OCI-LY7 (cell line): Measurements from ENCODE around the gene PCDHGA7. TPM values are rescaled to one million over a fixed set of nuclear protein-coding genes. Genes with fewer than 3 reads are reported as not detected.
A peak's percentile ranks its signal among the peaks of the same experiment; 100 is the strongest.

Experiments
- BruUV-seq: library from RNA; stranded (reverse); fragments of 400-500 nt; replicated peaks from 2 replicates; lab custom pipeline; 2021; lab: Mats Ljungman, UMichigan
- CTCF ChIA-PET: fragments of 300-600 bp; sonication (Branson Sonifier 250); formaldehyde crosslinking; loops from one replicate; lab custom pipeline; 2022; ENCODE audit warnings: antibody characterized with exemption; ENCODE audit not compliant: unreplicated experiment; lab: Charles Lee
- POLR2A ChIA-PET: fragments of 300-600 bp; sonication (Branson Sonifier 250); formaldehyde crosslinking; loops from one replicate; lab custom pipeline; 2022; ENCODE audit warnings: antibody characterized with exemption; lab: Charles Lee
- DNase-seq: peaks from one replicate; pipeline ENCODE4 v3.0.0-alpha.2; 2015; ENCODE audit warnings: low spot score
- H2AFZ ChIP-seq: fragments of 200-600 bp; sonication (generic), shearing (Covaris generic); 2 replicates; pipeline ENCODE4 v1.6.1; 2014; ENCODE audit warnings: mild to moderate bottlenecking, antibody characterized with exemption, low read length, moderate library complexity
- H3K27ac ChIP-seq: fragments of 200-600 bp; sonication (generic); 2 replicates; pipeline ENCODE4 v1.5.1; 2014; ENCODE audit warnings: mixed run types, low read depth, mild to moderate bottlenecking, moderate library complexity, low read length, inconsistent platforms; ENCODE audit not compliant: poor library complexity, severe bottlenecking
- H3K36me3 ChIP-seq: fragments of 200-600 bp; sonication (generic); 2 replicates; pipeline ENCODE4 v1.6.1; 2014; ENCODE audit warnings: mild to moderate bottlenecking, antibody characterized with exemption, low read length, moderate library complexity, mixed read lengths; ENCODE audit not compliant: insufficient read depth
- H3K4me1 ChIP-seq: fragments of 200-600 bp; sonication (generic); 2 replicates; pipeline ENCODE4 v1.5.1; 2014; ENCODE audit warnings: mild to moderate bottlenecking, low read length; ENCODE audit not compliant: insufficient read depth, poor library complexity, severe bottlenecking
- H3K4me2 ChIP-seq: fragments of 200-600 bp; sonication (generic); 2 replicates; pipeline ENCODE4 v1.6.1; 2014; ENCODE audit warnings: mild to moderate bottlenecking, low read length
- H3K4me3 ChIP-seq: fragments of 200-600 bp; sonication (generic); 2 replicates; pipeline ENCODE4 v1.5.1; 2014; ENCODE audit warnings: mild to moderate bottlenecking, low read depth, low read length; ENCODE audit not compliant: poor library complexity, severe bottlenecking
- H3K79me2 ChIP-seq: fragments of 200-600 bp; sonication (generic); 2 replicates; pipeline ENCODE4 v1.6.1; 2016; ENCODE audit warnings: low read depth, mild to moderate bottlenecking, low read length, moderate library complexity, mixed read lengths; ENCODE audit not compliant: insufficient read depth
- H3K9me2 ChIP-seq: fragments of 200-600 bp; sonication (generic); 2 replicates; pipeline ENCODE4 v1.6.1; 2016; ENCODE audit warnings: mild to moderate bottlenecking, low read length, mixed read lengths; ENCODE audit not compliant: insufficient read depth
- H3K9me3 ChIP-seq: fragments of 200-600 bp; sonication (generic); 2 replicates; pipeline ENCODE4 v1.6.1; 2014; ENCODE audit warnings: mild to moderate bottlenecking, mixed run types, low read length, mixed read lengths
- H4K20me1 ChIP-seq: fragments of 200-600 bp; sonication (generic); 2 replicates; pipeline ENCODE4 v1.6.1; 2014; ENCODE audit warnings: mild to moderate bottlenecking, antibody characterized with exemption, low read length, moderate library complexity, mixed read lengths; ENCODE audit not compliant: insufficient read depth
- EZH2phosphoT487 ChIP-seq: fragments of 200-600 bp; sonication (generic); IDR thresholded peaks from 2 replicates; pipeline ENCODE4 v1.6.1; 2018; ENCODE audit warnings: low read depth, borderline replicate concordance, mild to moderate bottlenecking, mixed run types, antibody characterized with exemption, low read length, moderate library complexity, mixed read lengths
- intact Hi-C: fragments of 100-400 bp; cut with micrococcal nuclease; formaldehyde crosslinking; loops from one replicate; pipeline ENCODE4 v1.10.0; 2022; ENCODE audit not compliant: unreplicated experiment
- total RNA-seq, 2 experiments: library from RNA; depleted of rRNA in 1 of 2; stranded (reverse); fragments of >200 nt in 1 of 2; shearing (Covaris generic) in 1 of 2; gene quantifications; 2 replicates each; pipeline ENCODE4 v1.2.3, GENCODE V29; 2014 to 2022
- TF ChIP-seq, protein P1 (sequence below): fragments of 200-600 bp; sonication (generic); conservative IDR thresholded peaks from 2 replicates; pipeline ENCODE4 v1.5.1; 2014; ENCODE audit warnings: mild to moderate bottlenecking, antibody characterized with exemption, low read length, moderate library complexity, mixed read lengths

PCDHGA7 gene
- total RNA-seq, 2 experiments from 2014 or later, result 5.6 to 6.4 TPM

DNA sequence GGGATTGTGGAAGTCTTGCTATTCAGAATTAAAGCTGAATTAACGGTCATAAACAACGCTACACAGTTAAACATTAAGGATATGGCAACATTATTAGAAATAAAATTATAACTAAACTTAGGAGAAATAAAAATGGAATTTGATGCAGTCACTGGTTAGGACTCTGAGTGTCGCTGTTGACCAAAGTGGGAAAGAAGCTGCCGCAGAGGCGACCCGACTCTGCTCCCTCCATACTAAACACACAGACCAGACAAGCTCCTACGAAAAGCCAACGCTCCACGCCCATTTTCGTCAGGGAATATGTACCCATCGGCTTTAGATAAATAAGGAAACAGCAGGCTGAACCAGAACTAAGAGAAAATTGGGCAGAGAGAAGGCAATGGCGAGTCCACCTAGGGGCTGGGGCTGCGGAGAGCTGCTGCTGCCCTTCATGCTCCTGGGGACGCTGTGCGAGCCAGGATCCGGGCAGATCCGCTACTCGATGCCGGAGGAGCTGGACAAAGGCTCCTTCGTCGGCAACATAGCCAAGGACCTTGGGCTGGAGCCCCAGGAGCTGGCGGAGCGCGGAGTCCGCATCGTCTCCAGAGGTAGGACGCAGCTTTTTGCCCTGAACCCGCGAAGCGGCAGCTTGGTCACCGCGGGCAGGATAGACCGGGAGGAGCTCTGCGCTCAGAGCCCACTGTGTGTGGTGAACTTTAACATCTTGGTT, 18.4 kb upstream of the PCDHGA7 start, which contains the start of gene PCDHGA5:
PCDHGA5 (plus strand) TSS at position 211 of the 709 bp plus-strand sequence; CDS start at position 380, 169 bp downstream.
- Histone ChIP-seq H3K4me2 (peak within 1 kb of the TSS; percentile 79), H4K20me1 (no peaks in the 10 kb centered on the region), H3K79me2 (peaks cover 24% of the 10 kb centered on the region; the same call in 1 of the 2 replicates), H3K4me1 (peaks cover 41% of the 10 kb centered on the region), H3K4me3 (peak within 1 kb of the TSS; percentile 66), H3K9me2 (no peaks in the 10 kb centered on the region), H3K36me3 (peaks cover 24% of the 10 kb centered on the region), H2AFZ (no peak within 1 kb of the TSS; the same call in 1 of the 2 replicates), H3K9me3 (no peaks in the 10 kb centered on the region; the same call in 1 of the 2 replicates), H3K27ac (peak within 1 kb of the TSS; percentile 85)
- CTCF ChIA-PET, result interaction anchor here (0.8 kb wide), 1 partner anchor 17 kb away, joined by 3 read pairs; no protein-coding TSS in a partner anchor
- BruUV-seq, result no TSS peak
- intact Hi-C loops, result loop anchor here (5.0 kb wide), 1 partner anchor 113 kb away; the partner anchor contains the start of gene PCDHGC3
- DNase-seq, result no peak
- TF ChIP-seq, protein P1, sequence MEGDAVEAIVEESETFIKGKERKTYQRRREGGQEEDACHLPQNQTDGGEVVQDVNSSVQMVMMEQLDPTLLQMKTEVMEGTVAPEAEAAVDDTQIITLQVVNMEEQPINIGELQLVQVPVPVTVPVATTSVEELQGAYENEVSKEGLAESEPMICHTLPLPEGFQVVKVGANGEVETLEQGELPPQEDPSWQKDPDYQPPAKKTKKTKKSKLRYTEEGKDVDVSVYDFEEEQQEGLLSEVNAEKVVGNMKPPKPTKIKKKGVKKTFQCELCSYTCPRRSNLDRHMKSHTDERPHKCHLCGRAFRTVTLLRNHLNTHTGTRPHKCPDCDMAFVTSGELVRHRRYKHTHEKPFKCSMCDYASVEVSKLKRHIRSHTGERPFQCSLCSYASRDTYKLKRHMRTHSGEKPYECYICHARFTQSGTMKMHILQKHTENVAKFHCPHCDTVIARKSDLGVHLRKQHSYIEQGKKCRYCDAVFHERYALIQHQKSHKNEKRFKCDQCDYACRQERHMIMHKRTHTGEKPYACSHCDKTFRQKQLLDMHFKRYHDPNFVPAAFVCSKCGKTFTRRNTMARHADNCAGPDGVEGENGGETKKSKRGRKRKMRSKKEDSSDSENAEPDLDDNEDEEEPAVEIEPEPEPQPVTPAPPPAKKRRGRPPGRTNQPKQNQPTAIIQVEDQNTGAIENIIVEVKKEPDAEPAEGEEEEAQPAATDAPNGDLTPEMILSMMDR, result peak; percentile 54
- no peak for TF ChIP-seq EZH2phosphoT487
- POLR2A ChIA-PET, result interaction anchor here (0.5 kb wide), 1 partner anchor 170 kb away, joined by 5 read pairs; no protein-coding TSS in a partner anchor

- Histone ChIP-seq H3K79me2 (peaks cover 17% of the 10 kb centered on the region; the same call in 1 of the 2 replicates), H3K27ac (no peak overlapping the region), H3K4me2 (no peak overlapping the region), H3K4me1 (peaks cover 35% of the 10 kb centered on the region), H3K4me3 (no peak overlapping the region), H3K9me2 (no peaks in the 10 kb centered on the region), H2AFZ (no peak overlapping the region), H3K9me3 (no peaks in the 10 kb centered on the region; the same call in 1 of the 2 replicates), H4K20me1 (no peaks in the 10 kb centered on the region), H3K36me3 (peaks cover 24% of the 10 kb centered on the region)
- intact Hi-C loops, result no loop called here
- BruUV-seq, result no TSS peak
- ChIA-PET POLR2A (interaction anchor here (0.7 kb wide), 1 partner anchor 141 kb away, joined by 3 read pairs; no protein-coding TSS in a partner anchor), CTCF (no interaction called here)
- DNase-seq, result no peak
- TF ChIP-seq, protein P1, result no peak
- no peak for TF ChIP-seq EZH2phosphoT487
Observed at GRCh38 chr5:141366016-141366896, 16.3 kb upstream of the PCDHGA7 start.
